ENCODE data around the gene SPINT1.

- no peak for TF ChIP-seq CTCF (conservative IDR thresholded peaks at IDR 0.05 in 1 of 2, IDR thresholded peaks at IDR 0.05 in 1 of 2; ENCODE audit: extremely low read depth in 1 of 2, insufficient read depth in 1 of 2, low read depth in 1 of 2, low read length in 2 of 2)
- TF ChIP-seq EZH2 (IDR thresholded peaks at IDR 0.05; ENCODE audit: borderline replicate concordance, low read length) = no peak
These were observed 3.5 kb downstream of the SPINT1 start for GRCh38 chr15:40847223-40847961.
